Neural cell (in vitro differentiated cells): ENCODE measurements around the gene MAB21L3. TPM values are rescaled to one million over a fixed set of nuclear protein-coding genes. Genes with fewer than 3 reads are reported as not detected.

Source experiments
- H2AFZ ChIP-seq: fragments of 200-600, 300-800 bp; sonication (generic), shearing (Covaris generic); 2 replicates; pipeline ENCODE4 v1.6.0; 2014; ENCODE audit warnings: low read depth, mild to moderate bottlenecking, antibody characterized with exemption, low read length, moderate library complexity
- H3F3A ChIP-seq: fragments of 200-600 bp; shearing (Covaris generic); 2 replicates; pipeline ENCODE4 v1.6.1; 2016; ENCODE audit warnings: mild to moderate bottlenecking, moderate library complexity, mixed read lengths, antibody characterized with exemption, low read length; ENCODE audit not compliant: insufficient read depth, poor library complexity, severe bottlenecking
- H3K27ac ChIP-seq: fragments of 200-600, 300-800 bp; sonication (generic), shearing (Covaris generic); 2 replicates; pipeline ENCODE4 v1.5.1; 2014; ENCODE audit warnings: mild to moderate bottlenecking, low read length, moderate library complexity
- H3K27me3 ChIP-seq: fragments of 300-800, 200-600 bp; sonication (generic), shearing (Covaris generic); 2 replicates; pipeline ENCODE4 v1.6.0; 2014; ENCODE audit warnings: mild to moderate bottlenecking, low read depth, low read length, moderate library complexity; ENCODE audit not compliant: insufficient read depth
- H3K36me3 ChIP-seq: fragments of 300-800, 200-600 bp; sonication (generic), shearing (Covaris generic); 2 replicates; pipeline ENCODE4 v1.5.1; 2014; ENCODE audit warnings: mild to moderate bottlenecking, antibody characterized with exemption, low read length, moderate library complexity; ENCODE audit not compliant: insufficient read depth
- H3K4me2 ChIP-seq: fragments of 300-800, 200-600 bp; sonication (generic), shearing (Covaris generic); 2 replicates; pipeline ENCODE4 v1.6.0; 2014; ENCODE audit warnings: mild to moderate bottlenecking, low read length
- H3K4me3 ChIP-seq: fragments of 300-800, 200-600 bp; sonication (generic), shearing (Covaris generic); 2 replicates; pipeline ENCODE4 v1.5.1; 2014; ENCODE audit warnings: mild to moderate bottlenecking, low read length, moderate library complexity
- H3K79me2 ChIP-seq: fragments of 200-600 bp; shearing (Covaris generic); replicated peaks from 2 replicates; pipeline ENCODE4 v1.6.0; 2014; ENCODE audit warnings: mild to moderate bottlenecking, low read length, moderate library complexity; ENCODE audit not compliant: insufficient read depth
- H3K9ac ChIP-seq: fragments of 300-800, 200-600 bp; sonication (generic), shearing (Covaris generic); 2 replicates; pipeline ENCODE4 v1.6.1; 2016; ENCODE audit warnings: mild to moderate bottlenecking, low read length, mixed read lengths
- H3K9me2 ChIP-seq: fragments of 200-600 bp; shearing (Covaris generic); 2 replicates; pipeline ENCODE4 v1.6.1; 2016; ENCODE audit warnings: mild to moderate bottlenecking, low read length, mixed read lengths; ENCODE audit not compliant: insufficient read depth
- H3K9me3 ChIP-seq: fragments of 200-600, 300-800 bp; sonication (generic), shearing (Covaris generic); 2 replicates; pipeline ENCODE4 v1.6.1; 2016; ENCODE audit warnings: mild to moderate bottlenecking, mixed run types, low read length, moderate library complexity, mixed read lengths
- H4K20me1 ChIP-seq: fragments of 200-600 bp; shearing (Covaris generic); 2 replicates; pipeline ENCODE4 v1.6.1; 2016; ENCODE audit warnings: mild to moderate bottlenecking, mixed run types; ENCODE audit not compliant: insufficient read depth
- CTCF ChIP-seq: fragments of 450-650 bp; IDR thresholded peaks from 2 replicates; pipeline ENCODE4 v1.5.1; 2014; ENCODE audit warnings: antibody characterized with exemption, mild to moderate bottlenecking, moderate library complexity; ENCODE audit not compliant: poor library complexity, severe bottlenecking
- EP300 ChIP-seq: fragments of 450-650 bp; conservative IDR thresholded peaks from 2 replicates; pipeline ENCODE4 v1.6.1; 2014; ENCODE audit warnings: antibody characterized with exemption, mild to moderate bottlenecking, moderate library complexity; ENCODE audit not compliant: poor library complexity, severe bottlenecking
- EZH2 ChIP-seq: fragments of 200-600, 300-800 bp; shearing (Covaris generic), sonication (generic); IDR thresholded peaks from 2 replicates; pipeline ENCODE4 v1.6.1; 2014; ENCODE audit warnings: antibody characterized with exemption, low read length, borderline replicate concordance, mild to moderate bottlenecking; ENCODE audit not compliant: insufficient read depth, poor library complexity, severe bottlenecking
- MXI1 ChIP-seq: fragments of 450-650 bp; conservative IDR thresholded peaks from 2 replicates; pipeline ENCODE4 v1.6.1; 2014; ENCODE audit warnings: antibody characterized with exemption, mild to moderate bottlenecking; ENCODE audit not compliant: poor library complexity, severe bottlenecking
- POLR2AphosphoS5 ChIP-seq: IDR thresholded peaks from 2 replicates; pipeline ENCODE4 v1.6.1; 2012
- RAD21 ChIP-seq: fragments of 450-650 bp; conservative IDR thresholded peaks from 2 replicates; pipeline ENCODE4 v1.6.1; 2014; ENCODE audit warnings: antibody characterized with exemption, mild to moderate bottlenecking, moderate library complexity
- REST ChIP-seq: IDR thresholded peaks from 2 replicates; pipeline ENCODE4 v1.6.1; 2012; ENCODE audit warnings: borderline replicate concordance
- SMC3 ChIP-seq: fragments of 450-650 bp; conservative IDR thresholded peaks from 2 replicates; pipeline ENCODE4 v1.6.1; 2014; ENCODE audit warnings: antibody characterized with exemption, mild to moderate bottlenecking, moderate library complexity; ENCODE audit not compliant: poor library complexity
- TAF1 ChIP-seq: IDR thresholded peaks from 2 replicates; pipeline ENCODE4 v1.6.1; 2012; ENCODE audit warnings: low read depth
- polyA plus RNA-seq: library from polyadenylated mRNA; depleted of rRNA; stranded (reverse); fragments of >200 nt; gene quantifications from 2 replicates; pipeline ENCODE4 v1.2.3, GENCODE V29; 2014

Gene MAB21L3
- polyA plus RNA-seq, 1 donor from 2014 or later = not detected

- Histone ChIP-seq H3K9me3 (no peaks in the 10 kb centered on the region), H3K9me2 (no peaks in the 10 kb centered on the region), H3K27me3 (no peaks in the 10 kb centered on the region), H3K4me2 (no peak overlapping the region), H3F3A (no peaks in the 10 kb centered on the region), H4K20me1 (no peaks in the 10 kb centered on the region), H3K4me3 (no peak overlapping the region), H3K27ac (no peak overlapping the region), H3K79me2 (no peaks in the 10 kb centered on the region), H2AFZ (no peak overlapping the region), H3K9ac (no peak overlapping the region), H3K36me3 (no peaks in the 10 kb centered on the region)
- TF ChIP-seq EP300 = no peak
- no peak for TF ChIP-seq EZH2
- TF ChIP-seq POLR2AphosphoS5 = no peak
- no peak for TF ChIP-seq TAF1
- no peak for TF ChIP-seq CTCF
- no peak for TF ChIP-seq MXI1
- no peak for TF ChIP-seq RAD21
- TF ChIP-seq REST = no peak
- TF ChIP-seq SMC3 = no peak
Observed at GRCh38 chr1:116076831-116077230, 34.4 kb upstream of the MAB21L3 start.

GRCh38 chr1:116078699-116079223 is 32.4 kb upstream of the MAB21L3 start:
- no peaks in the 10 kb centered on the region for H3K9me3 ChIP-seq
- H2AFZ ChIP-seq = no peak overlapping the region
- no peaks in the 10 kb centered on the region for H4K20me1 ChIP-seq
- H3K9ac ChIP-seq = no peak overlapping the region
- TF ChIP-seq MXI1 = no peak
- TF ChIP-seq EZH2 = no peak
- no peak for TF ChIP-seq REST
- no peak for TF ChIP-seq CTCF
- no peak for TF ChIP-seq TAF1
- TF ChIP-seq SMC3 = no peak
- TF ChIP-seq RAD21 = no peak
- TF ChIP-seq EP300 = no peak
- no peak for TF ChIP-seq POLR2AphosphoS5
- no peaks in the 10 kb centered on the region for H3K9me2 ChIP-seq
- H3K36me3 ChIP-seq = no peaks in the 10 kb centered on the region
- no peak overlapping the region for H3K27ac ChIP-seq
- H3K4me2 ChIP-seq = no peak overlapping the region
- no peaks in the 10 kb centered on the region for H3F3A ChIP-seq
- H3K4me3 ChIP-seq = no peak overlapping the region
- H3K27me3 ChIP-seq = no peaks in the 10 kb centered on the region
- H3K79me2 ChIP-seq = no peaks in the 10 kb centered on the region
